Measurements from ENCODE around the gene PRICKLE2.

The PRICKLE2 gene

DNA sequence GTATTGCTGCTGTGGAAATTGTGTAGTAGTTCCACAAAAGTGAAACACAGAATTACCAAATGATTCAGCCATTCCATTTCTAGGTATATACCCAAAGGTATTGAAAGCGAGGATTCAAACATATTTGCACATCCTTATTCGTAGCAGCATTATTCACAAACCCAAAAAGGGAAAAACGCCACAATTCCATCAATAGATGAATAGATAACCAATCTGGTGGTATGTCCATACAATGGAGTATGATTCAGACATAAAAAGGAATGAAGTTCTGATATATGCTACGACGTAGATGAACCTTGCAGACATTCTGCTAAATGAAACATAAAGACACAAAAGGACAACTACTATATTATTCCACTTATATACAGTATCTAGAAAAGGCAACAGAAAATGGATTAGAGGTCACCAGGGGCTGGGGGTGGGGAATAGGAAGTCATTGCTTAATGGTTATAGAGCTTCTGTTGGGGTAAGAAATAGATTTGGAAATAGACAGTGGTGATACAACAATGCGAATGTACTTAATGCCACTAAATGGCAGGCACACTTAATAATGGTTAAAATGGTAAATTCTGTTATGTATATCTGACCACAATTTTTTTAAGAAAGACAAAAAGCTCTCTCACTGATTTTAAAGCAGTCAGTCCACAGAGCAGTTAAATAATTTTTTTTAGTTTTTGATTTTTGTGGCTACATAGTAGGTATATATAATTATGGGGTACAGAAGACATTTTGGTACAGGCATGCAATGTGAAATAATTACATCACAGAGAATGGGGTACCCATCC, 150.2 kb downstream of the PRICKLE2 start:
- H3K4me2 ChIP-seq (ENCODE audit: low read depth, low read length): no peak overlapping the region
- no peak overlapping the region for H2AFZ ChIP-seq (ENCODE audit: low read length)
- no peaks in the 10 kb centered on the region for H3F3A ChIP-seq (ENCODE audit: insufficient read depth, low read length)
- H3K4me1 ChIP-seq (ENCODE audit: low read length): no peaks in the 10 kb centered on the region
- H3K9ac ChIP-seq (ENCODE audit: low read length): no peak overlapping the region
- no peaks in the 10 kb centered on the region for H4K20me1 ChIP-seq (ENCODE audit: insufficient read depth, low read length)
- no peaks in the 10 kb centered on the region for H3K79me2 ChIP-seq (ENCODE audit: low read length)
- no peak overlapping the region for H3K27ac ChIP-seq (ENCODE audit: low read length)
- no peak overlapping the region for H3K4me3 ChIP-seq (ENCODE audit: low read length)
- no peaks in the 10 kb centered on the region for H3K36me3 ChIP-seq (replicated peaks; ENCODE audit: insufficient read depth, low read length)
- H3K27me3 ChIP-seq (replicated peaks; ENCODE audit: insufficient read depth, low read length): no peaks in the 10 kb centered on the region
- TF ChIP-seq EZH2phosphoT487 (IDR thresholded peaks at IDR 0.05; ENCODE audit: low read length) (no peak), EZH2 (optimal IDR thresholded peaks at IDR 0.05; ENCODE audit: low read depth, low read length) (no peak)
- TF ChIP-seq, protein P1, sequence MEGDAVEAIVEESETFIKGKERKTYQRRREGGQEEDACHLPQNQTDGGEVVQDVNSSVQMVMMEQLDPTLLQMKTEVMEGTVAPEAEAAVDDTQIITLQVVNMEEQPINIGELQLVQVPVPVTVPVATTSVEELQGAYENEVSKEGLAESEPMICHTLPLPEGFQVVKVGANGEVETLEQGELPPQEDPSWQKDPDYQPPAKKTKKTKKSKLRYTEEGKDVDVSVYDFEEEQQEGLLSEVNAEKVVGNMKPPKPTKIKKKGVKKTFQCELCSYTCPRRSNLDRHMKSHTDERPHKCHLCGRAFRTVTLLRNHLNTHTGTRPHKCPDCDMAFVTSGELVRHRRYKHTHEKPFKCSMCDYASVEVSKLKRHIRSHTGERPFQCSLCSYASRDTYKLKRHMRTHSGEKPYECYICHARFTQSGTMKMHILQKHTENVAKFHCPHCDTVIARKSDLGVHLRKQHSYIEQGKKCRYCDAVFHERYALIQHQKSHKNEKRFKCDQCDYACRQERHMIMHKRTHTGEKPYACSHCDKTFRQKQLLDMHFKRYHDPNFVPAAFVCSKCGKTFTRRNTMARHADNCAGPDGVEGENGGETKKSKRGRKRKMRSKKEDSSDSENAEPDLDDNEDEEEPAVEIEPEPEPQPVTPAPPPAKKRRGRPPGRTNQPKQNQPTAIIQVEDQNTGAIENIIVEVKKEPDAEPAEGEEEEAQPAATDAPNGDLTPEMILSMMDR (IDR thresholded peaks at IDR 0.05; ENCODE audit: low read length): no peak
- H3K9me3 ChIP-seq (replicated peaks; ENCODE audit: insufficient read depth, low read length): no peaks in the 10 kb centered on the region
- H3K9me2 ChIP-seq (replicated peaks; ENCODE audit: insufficient read depth, low read length): no peaks in the 10 kb centered on the region
- no peak for DNase-seq

DNA sequence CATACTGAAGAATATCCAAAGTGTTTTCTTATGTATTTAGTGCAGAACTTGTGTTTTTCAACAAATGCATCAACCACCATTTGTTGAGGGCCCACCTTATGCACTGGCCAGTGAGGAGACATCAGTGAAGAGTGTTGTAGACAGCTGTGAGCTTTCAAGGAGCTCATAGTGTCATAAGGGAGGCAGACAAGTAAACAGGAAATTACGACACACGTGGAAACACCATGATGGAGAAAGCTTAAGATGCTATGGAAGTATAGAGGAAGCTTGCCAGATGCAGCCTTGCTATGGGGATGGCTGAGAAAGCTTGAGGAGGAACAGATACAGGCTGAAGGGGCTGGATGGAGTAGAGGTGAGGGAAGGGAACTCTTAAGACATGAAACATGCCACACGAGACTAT, 151.2 kb downstream of the PRICKLE2 start:
- no peak overlapping the region for H2AFZ ChIP-seq (ENCODE audit: low read length)
- TF ChIP-seq EZH2phosphoT487 (IDR thresholded peaks at IDR 0.05; ENCODE audit: low read length) (no peak), EZH2 (optimal IDR thresholded peaks at IDR 0.05; ENCODE audit: low read depth, low read length) (no peak)
- TF ChIP-seq, protein P1 (IDR thresholded peaks at IDR 0.05; ENCODE audit: low read length): no peak
- no peak overlapping the region for H3K4me3 ChIP-seq (ENCODE audit: low read length)
- H3K4me1 ChIP-seq (ENCODE audit: low read length): no peaks in the 10 kb centered on the region
- H3K9ac ChIP-seq (ENCODE audit: low read length): no peak overlapping the region
- no peak for DNase-seq
- H3K27me3 ChIP-seq (replicated peaks; ENCODE audit: insufficient read depth, low read length): no peaks in the 10 kb centered on the region
- H3K4me2 ChIP-seq (ENCODE audit: low read depth, low read length): no peak overlapping the region
- H3F3A ChIP-seq (ENCODE audit: insufficient read depth, low read length): no peaks in the 10 kb centered on the region
- no peaks in the 10 kb centered on the region for H4K20me1 ChIP-seq (ENCODE audit: insufficient read depth, low read length)
- no peaks in the 10 kb centered on the region for H3K79me2 ChIP-seq (ENCODE audit: low read length)
- no peaks in the 10 kb centered on the region for H3K9me3 ChIP-seq (replicated peaks; ENCODE audit: insufficient read depth, low read length)
- no peaks in the 10 kb centered on the region for H3K9me2 ChIP-seq (replicated peaks; ENCODE audit: insufficient read depth, low read length)
- H3K27ac ChIP-seq (ENCODE audit: low read length): no peak overlapping the region
- H3K36me3 ChIP-seq (replicated peaks; ENCODE audit: insufficient read depth, low read length): no peaks in the 10 kb centered on the region

DNA sequence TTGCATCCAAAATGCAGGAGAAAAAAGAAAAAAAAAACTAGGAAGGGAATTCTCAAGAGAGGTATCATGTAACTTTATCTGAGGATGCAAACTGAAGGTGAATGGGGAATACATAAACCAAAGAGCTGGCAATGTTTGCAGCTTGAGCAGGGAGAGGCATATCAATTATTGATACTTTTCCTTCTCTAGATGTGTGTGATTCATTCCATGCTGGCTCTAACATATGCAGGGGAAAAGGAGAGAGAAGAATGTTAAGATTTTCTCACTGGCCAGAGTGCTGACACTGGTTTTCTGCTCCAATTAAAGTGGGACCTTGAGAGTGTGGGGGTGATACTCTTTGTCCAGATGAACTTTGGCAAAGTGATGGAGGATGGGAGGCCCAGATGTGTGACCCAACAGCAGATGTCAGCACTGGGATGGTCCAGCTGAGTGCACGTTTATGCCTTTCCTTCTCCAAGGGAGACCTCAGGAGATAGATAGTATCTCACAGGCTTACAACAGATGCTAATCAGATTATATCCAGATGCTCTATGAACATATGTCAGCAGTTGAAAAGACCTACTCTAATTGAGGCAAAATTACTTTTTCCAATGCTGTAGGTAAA, 152.0 kb downstream of the PRICKLE2 start:
- Histone ChIP-seq H2AFZ (ENCODE audit: low read length) (no peak overlapping the region), H3F3A (ENCODE audit: insufficient read depth, low read length) (no peaks in the 10 kb centered on the region), H3K79me2 (ENCODE audit: low read length) (no peaks in the 10 kb centered on the region), H3K9me2 (replicated peaks; ENCODE audit: insufficient read depth, low read length) (no peaks in the 10 kb centered on the region), H3K27ac (ENCODE audit: low read length) (no peak overlapping the region), H3K4me3 (ENCODE audit: low read length) (no peak overlapping the region), H4K20me1 (ENCODE audit: insufficient read depth, low read length) (no peaks in the 10 kb centered on the region), H3K36me3 (replicated peaks; ENCODE audit: insufficient read depth, low read length) (no peaks in the 10 kb centered on the region), H3K9ac (ENCODE audit: low read length) (no peak overlapping the region), H3K27me3 (replicated peaks; ENCODE audit: insufficient read depth, low read length) (no peaks in the 10 kb centered on the region), H3K4me2 (ENCODE audit: low read depth, low read length) (no peak overlapping the region), H3K9me3 (replicated peaks; ENCODE audit: insufficient read depth, low read length) (no peaks in the 10 kb centered on the region), H3K4me1 (ENCODE audit: low read length) (no peaks in the 10 kb centered on the region)
- DNase-seq: no peak
- no peak for TF ChIP-seq EZH2 (optimal IDR thresholded peaks at IDR 0.05; ENCODE audit: low read depth, low read length)
- TF ChIP-seq, protein P1 (IDR thresholded peaks at IDR 0.05; ENCODE audit: low read length): no peak
- TF ChIP-seq EZH2phosphoT487 (IDR thresholded peaks at IDR 0.05; ENCODE audit: low read length): no peak

Measured in MM.1S (cell line).